GM13976 (cell line): ENCODE data around the gene UGT1A6.
"Not testable (repeated sequence)": the region's sequence is repeated elsewhere in the genome, so short reads cannot be mapped to it uniquely, and the experiment has no call there.

Source experiments
- DNase-seq: peaks from one replicate; pipeline ENCODE4 v3.0.0; 2012; ENCODE audit warnings: low spot score
- CTCF ChIP-seq: IDR thresholded peaks from 2 replicates; pipeline ENCODE4 v1.5.1; 2012; ENCODE audit warnings: borderline replicate concordance, mild to moderate bottlenecking; ENCODE audit not compliant: insufficient read depth; ENCODE audit errors: extremely low read depth, missing control alignments, control extremely low read depth
- in situ Hi-C: fragments of 300-500 bp; cut with MboI; formaldehyde crosslinking; loops from one replicate; pipeline ENCODE4 v1.12.0; 2022; ENCODE audit warnings: low sequenced_read_pairs, mixed read lengths, inconsistent platforms; ENCODE audit not compliant: unreplicated experiment

The UGT1A6 gene

GRCh38 chr2:233693963-233694362 is 1.3 kb downstream of the UGT1A6 start:
- DNase-seq = no peak
- TF ChIP-seq CTCF = no peak
- in situ Hi-C loops = no loop called here

- no peak for DNase-seq
- TF ChIP-seq CTCF = no peak
Measured at GRCh38 chr2:233698740-233699139, 6.0 kb downstream of the UGT1A6 start.

GRCh38 chr2:233699424-233700027 is 6.8 kb downstream of the UGT1A6 start:
- in situ Hi-C loops = loop anchor here (25.0 kb wide), 2 partner anchors 237 to 412 kb away; no protein-coding TSS in a partner anchor
- DNase-seq = no peak
- no peak for TF ChIP-seq CTCF

More at GRCh38 chr2:233698740-233699139, 6.0 kb downstream of the UGT1A6 start:
- in situ Hi-C loops = no loop called here

- TF ChIP-seq CTCF = no peak
- in situ Hi-C loops = loop anchor here (25.0 kb wide), 2 partner anchors 238 to 413 kb away; no protein-coding TSS in a partner anchor
- no peak for DNase-seq
Measured at GRCh38 chr2:233700028-233700635, 7.4 kb downstream of the UGT1A6 start.

- in situ Hi-C loops = loop anchor here (25.0 kb wide), 2 partner anchors 239 to 414 kb away; no protein-coding TSS in a partner anchor
- not testable (repeated sequence) for DNase-seq
Measured at GRCh38 chr2:233700842-233701241, 8.2 kb downstream of the UGT1A6 start.

- in situ Hi-C loops = loop anchor here (25.0 kb wide), 2 partner anchors 240 to 415 kb away; no protein-coding TSS in a partner anchor
- no peak for DNase-seq
- TF ChIP-seq CTCF = no peak
Measured at GRCh38 chr2:233702238-233702637, 9.5 kb downstream of the UGT1A6 start.

- no peak for DNase-seq
- TF ChIP-seq CTCF = no peak
- in situ Hi-C loops = loop anchor here (25.0 kb wide), 2 partner anchors 244 to 419 kb away; no protein-coding TSS in a partner anchor
Measured at GRCh38 chr2:233705911-233706506, 13.3 kb downstream of the UGT1A6 start.
